HEK293 (cell line): Measurements from ENCODE around the gene LHFPL5.

ENCODE experiments used
- MEIS1 ChIP-seq: sonication (generic); formaldehyde crosslinking; IDR thresholded peaks from 2 replicates; pipeline ENCODE4 v1.8.1; 2022; ENCODE audit warnings: missing genetic modification reagents, mild to moderate bottlenecking, borderline replicate concordance
- SCRT1 ChIP-seq: fragments of 450-650 bp; formaldehyde crosslinking; IDR thresholded peaks from 2 replicates; pipeline ENCODE4 v1.5.1; 2016; ENCODE audit warnings: missing biosample characterization, missing genetic modification characterization, borderline replicate concordance
- ZBTB7A ChIP-seq: fragments of 450-650 bp; formaldehyde crosslinking; IDR thresholded peaks from 2 replicates; pipeline ENCODE4 v1.5.1; 2016; ENCODE audit warnings: low read depth, missing biosample characterization, missing genetic modification characterization

GRCh38 chr6:35808688-35809087 lies 3.5 kb downstream of the LHFPL5 start:
- no peak for TF ChIP-seq MEIS1
- TF ChIP-seq SCRT1: no peak
- TF ChIP-seq ZBTB7A (tag by site-specific recombination): no peak
